HCEC 1CT (cell line): ENCODE measurements around the gene MANEA.
"Not testable (repeated sequence)": the region's sequence is repeated elsewhere in the genome, so short reads cannot be mapped to it uniquely, and the experiment has no call there.

ENCODE experiments used
- DNase-seq: peaks from one replicate; pipeline ENCODE4 v3.0.0-alpha.2; 2017

Gene MANEA, protein sequence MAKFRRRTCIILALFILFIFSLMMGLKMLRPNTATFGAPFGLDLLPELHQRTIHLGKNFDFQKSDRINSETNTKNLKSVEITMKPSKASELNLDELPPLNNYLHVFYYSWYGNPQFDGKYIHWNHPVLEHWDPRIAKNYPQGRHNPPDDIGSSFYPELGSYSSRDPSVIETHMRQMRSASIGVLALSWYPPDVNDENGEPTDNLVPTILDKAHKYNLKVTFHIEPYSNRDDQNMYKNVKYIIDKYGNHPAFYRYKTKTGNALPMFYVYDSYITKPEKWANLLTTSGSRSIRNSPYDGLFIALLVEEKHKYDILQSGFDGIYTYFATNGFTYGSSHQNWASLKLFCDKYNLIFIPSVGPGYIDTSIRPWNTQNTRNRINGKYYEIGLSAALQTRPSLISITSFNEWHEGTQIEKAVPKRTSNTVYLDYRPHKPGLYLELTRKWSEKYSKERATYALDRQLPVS

DNA sequence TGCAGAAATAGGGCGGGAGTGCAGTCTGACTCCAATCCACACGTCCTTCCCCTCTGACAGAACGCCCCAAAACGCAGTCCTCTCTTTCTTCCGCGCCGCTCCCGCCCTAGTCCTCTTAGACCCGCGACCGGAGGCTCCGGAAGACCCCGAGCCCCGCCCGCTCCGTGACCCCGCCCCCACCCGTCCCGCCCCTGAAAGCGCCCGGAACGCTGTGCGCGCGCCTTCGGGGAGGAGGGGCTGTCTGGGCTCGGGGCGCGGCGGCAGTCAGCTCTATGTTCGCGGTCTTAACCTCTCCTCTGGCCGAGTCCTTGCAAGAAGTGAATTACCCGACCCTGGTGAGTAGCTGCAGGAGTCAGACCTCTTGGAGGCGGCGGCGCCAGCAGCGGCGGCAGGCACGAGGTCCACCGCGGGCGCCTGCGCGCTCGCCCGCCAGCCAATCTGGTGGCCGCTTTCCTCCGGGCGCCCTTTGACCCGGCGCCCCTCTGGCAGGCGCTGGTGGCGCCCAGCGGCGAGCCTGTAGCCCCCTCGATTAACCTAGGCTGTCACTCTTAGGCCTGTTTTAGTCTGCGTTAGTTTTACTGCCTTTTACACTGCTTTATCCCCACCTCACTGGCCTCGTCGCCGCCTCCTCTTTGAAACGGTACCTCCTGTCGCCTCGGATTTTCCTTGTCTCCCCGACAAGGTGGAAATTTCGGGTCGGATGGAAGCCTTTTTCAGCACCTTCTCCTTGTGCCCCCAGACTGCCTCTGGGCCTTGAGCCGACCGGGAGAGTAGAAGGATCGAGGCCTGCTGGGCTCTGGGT, at the start of gene MANEA:
TSS of gene MANEA (plus strand) at position 232 of the 802 bp plus-strand sequence. CDS start 8,905 bp downstream, outside the sequence.
- DNase-seq, result peak; percentile 94

DNA sequence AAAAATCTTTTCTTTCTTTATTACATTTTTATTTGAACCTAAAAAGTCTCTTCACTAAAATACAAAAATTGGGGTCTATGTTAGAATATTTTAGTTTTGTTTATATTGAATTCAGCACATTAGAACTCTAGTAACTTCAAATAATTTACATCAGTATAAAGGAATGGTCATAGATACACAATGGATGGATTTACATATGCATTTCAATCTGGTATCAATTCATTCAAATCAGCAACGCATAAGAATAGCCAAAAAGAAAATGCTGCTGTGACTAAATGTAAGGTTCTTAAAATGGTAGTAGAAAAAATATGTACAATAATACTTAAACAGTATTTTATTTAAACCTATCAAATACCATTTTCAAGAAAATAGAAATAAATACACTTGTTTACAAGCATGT, 47.6 kb upstream of the MANEA start:
- no peak for DNase-seq

DNA sequence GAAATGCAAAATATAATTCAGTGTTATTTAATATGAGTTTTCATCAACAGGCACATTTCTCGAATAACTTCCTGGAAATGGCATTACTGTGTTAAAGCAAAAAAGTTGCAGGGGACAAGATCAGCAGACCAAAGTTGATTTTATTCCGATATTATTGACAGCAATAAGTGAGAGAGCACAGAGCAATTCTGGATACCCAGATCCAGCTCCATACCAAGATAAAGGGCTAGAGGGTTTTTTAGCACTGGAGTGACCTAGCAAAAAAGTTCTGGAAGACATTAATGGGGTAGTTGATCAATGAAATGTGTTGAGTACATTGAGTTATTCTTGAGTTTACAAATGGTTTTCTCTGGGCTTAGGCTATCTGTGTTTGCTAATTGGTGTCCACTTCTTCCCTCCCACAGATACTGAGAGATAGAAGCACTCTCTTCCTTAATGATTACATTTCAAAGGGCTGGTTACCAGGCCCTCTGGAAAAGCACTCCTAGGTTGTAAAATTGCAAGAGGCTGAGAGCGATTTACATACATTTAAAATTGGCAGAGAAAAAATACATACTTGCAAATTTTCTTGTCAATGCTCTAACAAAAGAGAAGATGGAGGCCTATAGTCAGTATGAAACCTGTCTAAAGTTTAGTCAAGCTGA, 47.0 kb upstream of the MANEA start:
- no peak for DNase-seq

DNA sequence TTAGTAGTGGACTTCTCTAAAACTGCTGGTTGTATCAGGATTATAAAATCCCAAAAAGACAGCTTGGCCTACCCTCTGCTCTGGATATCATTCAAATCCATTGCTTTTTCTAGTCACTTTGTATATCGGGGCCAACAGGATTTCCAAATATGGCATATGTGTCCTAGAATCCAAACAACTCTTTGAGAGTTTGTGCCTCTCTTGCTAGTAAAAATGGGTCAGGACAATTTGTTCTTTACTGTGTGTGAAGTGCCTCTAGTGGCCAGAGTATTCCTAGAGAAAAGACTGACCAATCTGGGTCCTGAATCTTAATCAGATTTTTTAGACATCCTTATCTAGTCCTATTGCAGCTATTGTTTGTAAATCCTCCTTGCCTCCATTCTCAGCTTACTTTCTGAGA, 33.5 kb upstream of the MANEA start:
- DNase-seq, result no peak

DNA sequence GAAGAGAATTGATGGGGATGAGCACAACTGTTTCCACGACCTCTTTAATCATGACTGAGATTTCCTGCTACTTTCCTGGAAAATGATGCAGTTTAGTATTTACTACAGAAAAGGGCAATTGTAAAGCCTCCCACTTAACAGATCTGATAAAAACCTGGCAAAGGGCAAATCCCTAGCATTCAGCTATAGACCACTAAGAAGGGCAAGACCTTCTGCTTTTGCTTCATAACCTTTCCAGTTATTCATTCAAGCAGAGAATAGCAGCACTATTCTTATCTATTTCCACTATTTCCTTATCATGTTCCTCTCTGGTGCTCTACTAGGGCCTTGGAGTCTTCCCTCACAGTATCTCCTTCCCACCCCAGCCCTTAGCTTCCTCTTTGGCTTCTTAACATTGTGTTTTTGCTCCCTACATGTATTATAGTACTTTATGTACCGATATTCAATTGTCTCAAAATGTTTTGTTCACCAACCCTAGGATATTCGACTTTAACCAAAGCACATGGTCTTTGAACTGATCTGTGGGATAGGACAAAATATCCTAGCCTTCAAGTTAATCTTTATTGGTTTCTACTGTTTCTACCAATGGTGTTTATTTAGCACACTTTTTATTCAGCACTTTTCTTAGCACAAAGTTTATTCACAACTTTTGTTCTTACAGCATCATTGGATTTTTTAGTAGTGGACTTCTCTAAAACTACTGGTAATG, 32.7 kb upstream of the MANEA start:
- no peak for DNase-seq

DNA sequence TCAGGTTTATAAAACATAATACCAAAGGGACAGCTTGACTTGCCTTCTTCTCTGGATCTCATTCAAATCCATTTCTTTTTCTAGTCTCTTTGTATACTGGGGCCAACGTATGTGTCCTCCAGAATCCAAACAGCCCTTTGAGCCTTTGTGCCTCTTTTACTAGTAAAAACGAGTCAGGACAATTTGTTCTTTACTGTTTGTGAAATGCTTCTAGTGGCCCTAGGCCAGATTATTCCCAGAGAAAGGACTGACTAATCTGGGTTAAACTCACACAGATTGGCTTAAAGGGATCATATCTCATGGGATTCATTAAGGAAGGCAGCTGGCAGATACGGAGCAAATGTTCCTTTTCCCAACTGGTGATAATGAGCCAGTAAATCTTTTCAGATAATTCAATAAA, 32.1 kb upstream of the MANEA start:
- peak; percentile 6 for DNase-seq

DNA sequence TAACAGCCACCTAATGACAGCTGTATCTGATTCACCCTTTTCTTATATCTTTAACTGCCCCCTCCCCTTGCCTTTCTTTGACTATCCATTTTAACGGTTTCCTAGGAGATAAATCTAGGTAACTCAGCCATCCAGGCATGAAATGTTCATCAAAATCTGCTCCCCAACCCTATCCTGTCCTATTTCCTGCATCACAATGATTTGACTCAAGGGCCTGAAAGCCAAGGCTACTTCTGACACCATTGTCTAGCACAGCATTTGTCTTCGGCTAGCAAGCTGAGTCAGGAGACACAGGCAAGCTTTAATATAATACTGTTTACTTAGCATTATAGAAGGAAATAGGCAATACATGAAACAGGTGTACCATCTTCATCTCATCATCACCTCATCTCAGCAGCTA, 31.6 kb upstream of the MANEA start:
- DNase-seq, result no peak

DNA sequence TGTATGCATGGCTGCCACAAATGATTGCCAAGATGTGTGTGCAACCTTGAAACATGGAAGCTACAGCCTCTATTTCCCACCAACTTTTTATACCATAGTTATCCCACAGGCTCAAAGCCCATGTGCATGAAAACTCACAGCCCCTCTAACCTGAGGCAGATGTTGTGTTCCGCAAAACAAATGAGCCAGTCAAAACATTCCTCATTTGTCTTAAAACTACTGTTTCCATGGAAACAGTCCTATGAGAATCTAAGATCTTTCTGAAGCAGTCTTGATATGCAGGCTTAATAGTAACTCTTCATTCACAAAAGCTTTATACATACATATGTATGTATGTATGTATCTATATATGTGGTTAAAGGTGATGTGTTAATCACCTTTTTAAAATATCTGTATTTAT, 31.2 kb upstream of the MANEA start:
- DNase-seq, result no peak

DNA sequence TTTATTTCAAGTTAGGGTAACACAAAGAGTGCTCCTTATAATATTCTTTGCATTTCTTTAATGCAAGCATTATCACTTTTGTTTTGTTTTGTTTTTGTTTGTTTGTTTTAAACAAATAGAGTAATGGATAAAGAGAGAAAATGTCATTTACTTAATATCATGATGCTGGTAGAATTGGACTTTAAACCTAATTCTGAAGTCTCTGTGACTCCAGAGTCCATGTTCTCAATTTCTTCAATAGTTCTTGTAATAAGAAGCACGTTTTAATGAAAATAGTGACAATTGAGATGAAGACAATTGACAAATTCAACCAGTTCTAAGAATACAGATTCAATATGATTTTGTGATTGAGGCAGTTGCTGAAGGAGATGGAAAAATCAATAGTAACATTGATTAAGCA, 30.3 kb upstream of the MANEA start:
- DNase-seq, result no peak

DNA sequence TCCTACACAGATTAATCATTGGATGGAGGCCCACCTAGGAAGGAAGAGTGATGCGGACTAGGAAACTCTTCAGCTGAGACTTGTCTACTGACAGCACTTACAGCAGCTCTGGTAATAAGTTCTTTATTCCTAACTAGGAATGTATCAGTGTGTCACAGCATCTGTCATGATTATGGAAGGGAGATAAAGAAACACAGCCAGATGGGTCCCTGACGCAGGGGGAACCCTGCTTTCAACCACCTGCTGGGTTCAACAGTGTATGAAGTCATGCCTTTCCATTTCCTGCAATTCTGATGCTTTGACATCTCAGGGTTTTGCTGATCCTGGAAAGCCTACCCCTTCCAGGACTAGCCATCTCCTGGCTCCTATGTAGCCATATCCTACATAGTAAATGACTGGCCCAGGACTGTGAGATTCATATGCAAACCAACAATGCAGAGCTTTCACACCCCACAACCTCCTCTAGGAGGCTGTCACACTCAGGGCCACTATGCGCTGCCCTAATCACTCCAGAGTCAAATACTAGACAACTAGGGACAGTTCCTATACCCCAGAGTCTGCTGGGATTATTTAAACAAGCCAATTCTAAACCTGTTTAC, 29.0 kb upstream of the MANEA start:
- no peak for DNase-seq

DNA sequence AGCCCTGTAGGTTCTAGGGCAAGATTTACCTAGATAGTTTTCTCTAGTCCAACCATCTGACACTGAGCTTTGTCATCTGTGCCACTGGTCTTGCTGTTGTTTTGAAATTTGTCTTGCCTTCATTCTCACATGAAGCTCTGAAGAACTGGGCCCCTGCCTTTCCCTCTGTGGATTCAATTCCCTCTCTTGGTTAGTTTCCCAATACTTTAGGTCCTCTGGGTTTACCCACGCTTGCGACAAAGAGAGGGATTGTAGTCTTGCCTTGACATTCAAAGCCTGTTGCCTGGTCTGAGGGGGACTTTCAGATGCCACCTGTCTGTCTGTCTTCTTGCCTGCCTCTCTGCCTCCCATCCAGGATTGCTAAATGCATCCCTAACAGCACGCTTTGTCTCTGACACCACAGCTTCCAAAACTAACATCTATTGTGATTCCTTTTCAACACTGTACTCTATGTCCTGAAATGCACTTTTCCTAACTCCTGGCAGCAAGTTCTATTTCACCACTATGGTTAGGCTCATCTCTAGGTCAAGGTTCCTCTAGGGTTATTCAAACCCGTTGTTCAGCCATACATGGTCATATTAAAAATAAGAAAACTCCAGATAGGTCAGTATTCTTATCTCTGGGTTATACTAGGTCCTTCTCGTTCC, 25.5 kb upstream of the MANEA start:
- DNase-seq, result no peak

DNA sequence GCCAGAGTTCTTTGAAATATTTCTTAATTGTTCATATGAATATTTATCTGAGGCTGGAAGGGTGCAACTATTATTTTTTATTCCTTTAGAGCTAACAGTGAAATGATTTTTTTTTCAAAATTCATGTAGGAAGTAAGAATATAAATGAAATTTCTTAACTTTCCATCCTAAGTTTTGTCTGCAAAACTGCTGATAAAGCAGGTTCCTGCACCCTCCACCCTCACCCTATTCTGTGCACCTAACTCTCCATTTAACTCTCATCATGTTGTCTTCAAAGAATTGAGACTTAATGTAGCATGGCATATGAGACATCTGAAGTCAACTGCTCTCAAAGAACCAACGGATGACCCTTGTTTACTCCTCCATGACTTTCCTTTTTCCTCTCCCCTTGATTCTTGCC, 23.5 kb upstream of the MANEA start:
- DNase-seq, result no peak

DNA sequence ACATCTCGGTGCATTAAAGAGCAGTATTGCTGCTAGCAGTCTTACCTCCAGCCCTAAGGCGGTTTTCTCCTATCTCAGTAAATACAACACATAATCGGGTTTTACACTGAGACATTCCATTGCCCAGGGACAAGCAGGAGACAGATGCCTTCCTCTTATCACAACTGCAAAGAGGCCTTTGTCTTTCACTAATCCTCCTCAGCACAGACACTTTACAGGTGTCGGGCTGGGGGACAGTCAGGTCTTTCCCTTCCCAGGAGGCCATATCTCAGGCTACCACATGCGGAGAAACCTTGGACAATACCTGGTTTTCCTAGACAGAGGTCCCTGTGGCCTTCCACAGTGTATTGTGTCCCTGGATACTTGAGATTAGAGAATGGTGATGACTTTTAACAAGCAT, 16.4 kb upstream of the MANEA start:
- not testable (repeated sequence) for DNase-seq

DNA sequence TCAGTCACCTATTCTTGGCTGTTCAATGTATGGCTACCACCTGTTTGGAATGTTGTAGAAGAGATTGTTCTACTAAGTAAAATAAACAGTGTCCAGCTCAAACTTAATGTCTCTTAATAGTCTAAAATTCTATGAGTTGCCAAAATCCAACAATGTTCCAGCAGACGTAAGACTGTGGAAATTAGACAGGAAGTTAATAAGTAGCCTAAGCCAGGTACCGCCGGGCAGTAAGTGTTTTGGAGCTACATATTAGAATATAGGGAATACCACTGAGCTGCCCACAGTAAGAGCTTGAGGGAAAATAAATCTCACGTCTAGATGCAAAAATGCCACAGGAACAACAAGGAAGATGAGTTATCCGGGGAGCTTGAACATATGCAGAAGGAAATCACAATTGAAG, 7.8 kb upstream of the MANEA start:
- DNase-seq, result no peak

DNA sequence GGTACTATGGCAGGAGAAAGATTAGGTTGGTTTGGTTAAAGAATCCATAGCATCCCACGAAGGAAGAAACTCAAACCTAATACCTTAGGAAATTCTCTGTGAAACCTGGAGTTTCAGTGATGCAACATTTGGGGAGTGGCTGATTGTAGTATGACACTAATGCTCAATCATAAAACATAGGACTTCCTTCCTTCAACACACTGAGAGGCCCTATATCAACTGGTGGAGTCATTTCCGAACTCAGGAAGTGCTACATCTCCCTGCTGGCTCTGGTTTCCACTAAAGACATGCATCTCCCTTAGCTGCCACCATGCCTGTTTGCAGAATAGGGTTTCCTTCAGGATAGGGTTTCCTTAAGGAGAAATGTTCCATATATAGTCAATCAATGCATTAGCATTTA, 5.2 kb upstream of the MANEA start:
- no peak for DNase-seq

DNA sequence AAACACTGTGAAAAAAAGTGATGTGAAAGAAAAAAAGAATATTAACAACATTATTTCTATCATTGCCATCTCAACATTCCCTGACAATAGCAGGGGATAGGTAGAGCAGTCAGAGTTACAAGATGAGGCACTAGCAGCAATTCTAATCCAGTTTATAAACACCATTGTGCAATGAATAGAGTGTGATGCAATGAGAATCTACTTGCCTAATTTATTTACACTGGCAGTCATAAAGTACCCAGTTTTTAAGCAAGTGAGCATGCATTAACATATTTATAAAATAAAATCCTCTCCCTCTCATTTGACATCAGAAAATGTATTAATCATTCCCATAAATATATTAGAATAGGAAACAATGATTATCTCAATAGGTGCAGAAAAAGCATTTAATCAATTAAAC, 2.5 kb upstream of the MANEA start:
- DNase-seq, result peak; percentile 75

DNA sequence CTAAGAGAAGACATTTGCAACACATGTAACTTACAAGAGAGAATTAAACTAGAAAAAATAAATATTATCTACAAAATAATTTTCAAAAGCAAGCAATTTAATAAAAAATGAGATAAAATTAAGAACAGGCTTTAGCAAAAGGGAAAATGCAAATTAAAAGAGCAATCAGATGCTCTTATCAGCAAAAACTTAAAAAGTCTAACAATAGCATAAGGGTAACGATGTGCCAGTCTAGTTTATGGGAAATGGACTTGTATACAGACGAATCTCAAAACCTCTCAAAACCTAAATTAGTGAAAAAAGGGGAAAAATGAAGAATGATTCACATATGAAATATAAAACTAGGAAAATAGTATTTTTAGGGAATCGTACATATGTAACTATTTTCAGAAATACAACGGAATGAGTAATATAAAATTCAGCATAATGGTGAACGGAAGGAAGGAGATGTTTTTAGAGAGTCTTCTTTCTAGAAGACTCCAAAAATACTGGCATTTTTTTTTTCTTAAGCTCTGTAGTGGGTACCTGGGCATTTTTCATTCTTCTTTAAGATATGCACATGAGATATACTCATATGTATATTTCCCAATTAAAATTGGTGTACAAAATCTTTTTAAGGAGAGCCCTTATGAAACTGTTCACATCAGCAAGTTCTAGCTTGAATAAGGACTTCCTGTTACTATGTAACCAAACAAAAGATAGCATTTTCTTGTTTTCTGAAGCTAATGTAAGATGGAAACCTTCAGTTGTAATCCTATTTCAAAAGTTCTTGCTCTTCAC, 927 bp upstream of the MANEA start:
- DNase-seq, result peak; percentile 28

DNA sequence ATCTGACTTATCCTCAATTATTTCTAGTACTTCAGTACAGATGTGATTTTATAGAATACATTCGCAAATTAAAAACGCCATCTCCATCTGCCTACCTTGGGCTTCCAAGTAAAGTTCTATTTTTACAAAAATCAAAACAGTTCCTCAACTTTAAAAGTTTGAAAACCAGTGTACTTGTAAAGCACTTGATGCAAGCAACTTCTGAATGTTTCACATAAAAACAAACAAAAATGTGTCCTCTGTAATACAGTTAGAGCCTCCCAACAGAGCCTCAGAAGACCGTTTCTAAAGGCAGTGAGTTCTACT, 384 bp upstream of the MANEA start:
- no peak for DNase-seq

DNA sequence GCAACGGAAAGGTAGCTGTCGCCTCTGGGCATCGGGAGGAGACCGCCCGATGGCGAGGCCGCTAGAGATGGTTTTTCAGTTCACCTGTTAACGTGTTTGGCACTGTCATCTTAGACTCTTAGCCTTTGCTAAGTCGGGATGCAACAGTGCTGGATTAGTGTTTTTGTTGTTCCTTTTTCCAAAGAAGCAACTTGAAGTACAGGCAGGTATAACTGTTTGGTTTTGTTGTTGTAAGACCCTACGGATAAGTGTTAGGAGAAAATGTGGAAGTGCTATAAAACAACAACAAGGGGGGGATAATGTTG, 723 bp downstream of the MANEA start:
- DNase-seq, result peak; percentile 31

DNA sequence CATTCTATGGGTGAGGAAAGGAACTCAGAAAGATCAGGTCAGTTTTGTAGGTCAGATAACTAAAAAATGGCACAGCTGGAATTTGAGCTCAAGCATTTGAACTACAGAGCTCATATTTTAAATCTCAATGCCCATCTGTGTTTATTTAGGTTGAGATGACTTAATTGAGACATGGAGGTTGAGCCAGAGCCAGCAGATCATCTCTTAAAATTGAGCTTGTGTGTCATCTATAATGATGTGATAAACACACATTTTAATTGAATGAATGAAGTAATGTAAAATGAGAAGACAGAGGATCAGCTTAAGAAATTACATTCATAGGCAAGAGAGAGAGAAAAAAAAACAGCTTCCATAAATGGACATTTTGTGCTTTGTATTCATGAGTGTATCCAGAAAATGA, 3.7 kb downstream of the MANEA start:
- DNase-seq, result peak; percentile 71

DNA sequence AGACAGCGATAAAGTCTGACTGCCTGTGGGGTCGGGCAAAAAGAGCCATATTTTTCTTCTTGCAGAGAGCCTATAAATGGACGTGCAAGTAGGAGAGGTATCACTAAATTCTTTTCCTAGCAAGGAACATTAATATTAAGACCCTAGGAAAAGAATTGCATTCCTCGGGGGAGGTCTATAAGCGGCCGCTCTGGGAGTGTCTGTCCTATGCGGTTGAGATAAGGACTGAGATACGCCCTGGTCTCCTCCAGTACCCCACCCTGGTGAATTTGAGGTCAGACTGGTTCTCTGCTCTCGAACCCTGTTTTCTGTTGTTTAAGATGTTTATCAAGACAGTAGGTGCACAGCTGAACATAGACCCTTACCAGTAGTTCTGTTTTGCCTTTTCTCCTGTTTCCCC, 6.9 kb downstream of the MANEA start:
- not testable (repeated sequence) for DNase-seq

DNA sequence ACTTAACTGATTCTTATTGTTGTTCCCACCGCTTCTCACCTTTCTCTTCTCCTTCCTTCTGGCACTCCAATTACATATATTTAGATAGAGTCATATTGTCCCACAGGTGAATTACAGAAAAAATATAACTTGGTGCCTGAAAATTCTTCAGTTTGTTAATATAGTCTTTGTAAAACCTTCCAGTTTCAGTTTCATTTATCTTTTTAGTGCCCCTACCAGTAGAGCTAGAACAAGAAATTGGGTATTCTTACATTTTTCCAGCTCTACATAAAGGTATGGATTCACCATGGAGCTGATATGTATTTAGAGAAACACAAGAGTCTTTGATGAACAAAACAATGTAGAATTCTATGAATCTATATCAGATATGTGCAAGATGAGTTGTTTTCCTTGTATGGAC, 10.7 kb downstream of the MANEA start:
- DNase-seq, result no peak
